GM21528 (cell line): Measurements from ENCODE around the gene ADAM17.
A peak's percentile ranks its signal among the peaks of the same experiment; 100 is the strongest.
"Not testable (repeated sequence)": the region's sequence is repeated elsewhere in the genome, so short reads cannot be mapped to it uniquely, and the experiment has no call there.

Experiments used
- ATAC-seq: cut with Tn5 transposase; IDR thresholded peaks from one replicate; pipeline ENCODE4 v1.9.1; 2021; ENCODE audit warnings: mild to moderate bottlenecking, moderate library complexity; ENCODE audit not compliant: unreplicated experiment, low FRiP score

ADAM17 gene

DNA sequence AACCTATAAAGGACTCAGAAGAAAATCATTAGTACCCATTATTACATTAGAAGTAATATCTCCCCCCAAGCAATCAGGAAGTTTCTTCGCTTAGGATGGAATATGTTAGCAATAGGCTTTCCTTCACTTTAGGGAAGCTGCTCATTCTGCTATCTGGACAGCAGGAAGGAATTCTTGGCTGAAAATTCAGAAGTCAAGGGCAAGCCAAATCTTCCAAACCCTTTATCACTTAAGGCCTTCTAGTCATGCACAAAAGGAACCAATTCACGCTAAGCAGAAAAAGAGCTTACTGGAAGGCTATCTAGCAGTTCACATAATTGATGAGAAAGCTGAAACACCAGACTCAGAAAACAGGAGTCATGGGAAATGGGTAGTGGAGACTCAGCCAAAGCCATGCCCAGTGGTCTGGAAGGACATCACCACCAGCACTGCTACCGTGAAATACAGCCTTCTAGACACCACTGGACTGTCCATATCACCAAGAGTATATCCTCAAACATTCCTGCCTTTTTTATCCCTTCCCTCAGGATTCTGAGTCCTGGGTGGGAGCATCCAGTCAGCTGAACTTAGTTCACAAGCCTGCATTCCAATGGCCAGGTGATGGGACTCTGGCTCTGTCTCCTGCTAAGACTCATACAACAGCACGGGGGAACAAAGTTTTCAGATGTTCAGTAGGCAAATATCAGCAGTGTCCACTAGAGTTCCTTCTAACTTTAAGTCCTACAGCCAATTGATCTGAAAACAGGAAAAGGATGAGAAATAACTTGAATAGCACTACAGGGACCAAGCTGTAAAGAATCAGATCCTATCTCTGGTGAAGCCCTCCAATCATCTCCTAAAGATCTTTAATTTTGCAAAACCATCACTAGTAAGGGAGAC, 14.8 kb upstream of the ADAM17 start:
- ATAC-seq, result no peak

DNA sequence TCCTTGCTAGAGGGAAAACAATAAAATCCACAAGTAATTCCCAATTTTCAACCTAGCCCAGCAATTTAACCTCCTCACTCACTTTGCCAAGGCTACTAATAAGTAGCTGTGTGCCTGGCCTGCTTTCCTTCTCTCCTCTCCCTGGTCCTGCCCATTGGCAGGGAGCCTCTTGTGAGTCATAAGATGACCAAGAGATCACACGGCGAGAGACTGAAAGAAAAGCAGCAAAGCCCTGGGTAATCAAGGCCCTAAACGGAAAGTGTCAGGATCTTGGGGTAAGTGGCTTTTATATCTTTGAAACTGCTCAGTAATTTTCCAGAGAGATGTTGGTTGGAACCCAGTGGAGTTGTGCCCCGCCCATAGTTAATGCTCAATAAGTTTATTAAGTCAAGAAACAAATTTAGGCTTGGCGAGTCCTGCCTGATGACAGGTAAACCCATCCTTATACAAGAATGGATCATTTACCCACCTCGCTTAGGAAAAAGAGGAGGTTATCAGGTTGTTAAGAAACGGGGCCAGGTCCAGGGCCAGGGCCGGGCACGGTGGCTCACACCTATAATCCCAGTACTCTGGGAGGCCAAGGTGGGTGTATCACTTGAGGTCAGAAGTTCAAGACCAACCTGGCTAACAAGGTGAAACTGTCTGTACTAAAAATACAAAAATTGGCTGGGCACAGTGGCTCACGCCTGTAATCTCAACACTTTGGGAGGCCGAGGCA, 10.0 kb upstream of the ADAM17 start:
- no peak for ATAC-seq

DNA sequence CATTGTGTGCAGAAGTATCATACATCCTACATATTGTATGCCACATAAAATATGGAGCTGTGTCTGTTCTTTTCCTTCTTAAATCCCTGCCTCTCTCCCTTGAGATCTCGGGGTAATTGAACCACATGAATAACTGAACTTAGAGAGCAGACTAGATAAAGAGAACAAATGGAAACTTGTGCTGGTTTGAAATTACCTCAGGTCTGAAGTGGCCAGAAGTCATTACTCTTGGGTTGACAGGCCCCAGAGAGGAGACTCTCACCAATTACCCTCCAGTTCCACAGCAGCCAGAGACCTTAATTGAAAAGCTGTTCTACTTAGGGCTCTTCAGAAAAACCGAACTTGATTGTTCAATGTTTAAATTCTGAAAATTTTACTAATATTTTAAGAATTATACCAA, 5.0 kb upstream of the ADAM17 start:
- no peak for ATAC-seq

DNA sequence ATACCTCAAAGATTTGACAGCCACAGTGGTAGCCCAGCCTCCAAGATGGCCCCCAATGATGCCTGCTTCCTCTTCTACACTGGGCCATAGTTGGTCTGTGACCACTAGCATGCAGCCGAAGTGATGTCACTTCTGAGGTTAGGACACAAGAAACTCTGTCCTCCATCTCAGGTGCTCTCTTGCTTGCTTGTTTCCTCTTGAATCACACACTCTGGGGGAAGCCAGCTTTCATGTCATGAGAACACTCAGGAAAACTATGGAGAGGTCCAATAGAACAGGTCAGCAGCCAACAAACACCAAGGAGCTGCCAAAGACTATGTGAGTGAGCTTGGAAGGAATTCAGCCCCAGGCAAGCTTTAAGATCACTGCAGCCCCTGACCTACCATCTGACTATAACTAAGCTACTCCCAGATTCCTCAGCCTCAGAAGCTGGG, 3.3 kb upstream of the ADAM17 start:
- ATAC-seq, result no peak

DNA sequence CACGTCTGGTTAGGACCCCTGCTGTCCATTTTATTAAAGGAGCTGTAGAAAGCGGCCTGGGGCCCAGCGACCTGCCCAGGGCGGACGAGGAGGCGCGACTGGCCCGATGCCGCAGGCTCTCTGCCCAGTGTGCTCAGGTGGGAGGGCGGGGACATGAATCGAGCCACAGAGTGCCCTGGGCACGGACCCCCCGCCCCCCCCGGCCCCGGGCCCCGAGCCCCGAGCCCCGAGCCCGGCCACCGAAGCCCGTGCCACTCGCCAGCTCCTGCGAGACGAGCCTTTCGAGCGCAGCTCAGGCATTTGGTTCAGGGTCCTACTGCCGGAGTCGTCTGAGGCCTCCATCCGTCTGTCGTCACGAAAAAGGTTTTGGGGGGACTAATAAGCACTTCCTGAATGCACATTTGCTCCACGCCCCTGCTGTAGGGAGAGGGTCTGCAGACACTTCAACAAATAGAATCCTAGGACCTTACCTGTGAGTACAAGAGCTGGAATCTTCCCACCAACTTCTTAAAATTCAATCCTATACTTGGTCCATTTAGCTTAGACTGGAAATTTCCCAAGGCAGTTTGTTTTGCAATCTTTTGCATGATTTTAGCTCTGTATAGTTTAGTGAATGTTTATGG, 602 bp upstream of the ADAM17 start:
- peak; percentile 30 for ATAC-seq

DNA sequence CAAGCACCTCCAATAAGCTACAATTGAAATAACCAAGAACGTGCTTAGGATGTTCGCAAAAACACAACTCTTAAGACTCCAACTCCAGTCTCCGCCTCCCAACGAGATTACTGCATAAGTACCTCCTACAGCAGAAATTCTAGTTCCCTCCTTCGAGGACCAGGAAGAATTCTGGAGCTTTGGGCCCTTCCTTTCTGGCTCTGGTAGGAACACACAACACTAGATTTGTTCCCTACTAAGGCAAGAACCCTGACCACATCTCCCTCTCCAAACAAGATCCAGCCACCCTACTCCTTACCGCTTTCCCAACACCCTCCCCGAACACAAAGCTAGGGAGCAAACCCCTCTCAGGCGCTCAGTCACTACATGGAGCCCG, 721 bp downstream of the ADAM17 start:
- no peak for ATAC-seq

DNA sequence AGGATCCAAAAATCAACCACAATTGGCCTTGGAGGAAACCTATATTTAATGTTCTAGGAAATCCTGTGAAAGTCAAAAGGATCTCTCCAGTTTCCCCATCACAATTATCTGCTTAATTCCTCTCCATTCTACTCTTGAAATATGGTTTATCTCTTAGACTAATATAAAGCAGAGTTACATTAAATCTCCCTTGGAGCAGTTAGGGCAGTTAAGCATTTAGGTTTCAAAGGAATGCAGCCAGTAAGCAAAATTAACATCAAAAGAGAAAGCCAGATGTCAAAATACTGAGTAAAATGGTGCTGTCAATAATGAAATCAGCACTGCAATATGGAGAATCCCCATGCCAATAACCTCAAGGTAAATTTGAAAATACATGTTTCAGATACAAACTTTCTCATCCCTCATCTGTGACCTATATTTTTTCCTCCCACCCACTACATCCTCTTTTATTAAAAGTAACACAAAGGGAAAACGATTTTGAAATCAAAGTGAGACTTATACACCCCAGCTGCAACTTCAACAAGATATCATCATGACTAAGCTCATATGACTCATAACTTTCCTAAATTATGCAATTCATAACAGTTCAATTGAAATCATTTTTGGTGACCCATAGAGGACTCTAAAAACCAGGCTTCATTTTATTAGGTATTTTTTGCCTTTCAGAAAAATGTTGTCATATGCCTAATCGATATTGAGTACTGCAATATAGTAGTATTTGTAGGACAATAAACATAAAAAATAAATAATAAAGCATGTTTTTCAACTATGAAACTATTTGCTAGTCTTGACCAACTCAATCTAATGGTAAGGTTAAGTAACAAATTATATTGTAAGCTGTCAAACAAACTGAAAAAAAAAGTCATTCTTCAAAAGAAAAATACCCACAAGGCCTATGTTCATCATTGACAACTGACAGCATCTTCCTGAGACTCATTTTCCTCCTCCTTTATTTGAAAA, 3.1 kb downstream of the ADAM17 start:
- no peak for ATAC-seq

DNA sequence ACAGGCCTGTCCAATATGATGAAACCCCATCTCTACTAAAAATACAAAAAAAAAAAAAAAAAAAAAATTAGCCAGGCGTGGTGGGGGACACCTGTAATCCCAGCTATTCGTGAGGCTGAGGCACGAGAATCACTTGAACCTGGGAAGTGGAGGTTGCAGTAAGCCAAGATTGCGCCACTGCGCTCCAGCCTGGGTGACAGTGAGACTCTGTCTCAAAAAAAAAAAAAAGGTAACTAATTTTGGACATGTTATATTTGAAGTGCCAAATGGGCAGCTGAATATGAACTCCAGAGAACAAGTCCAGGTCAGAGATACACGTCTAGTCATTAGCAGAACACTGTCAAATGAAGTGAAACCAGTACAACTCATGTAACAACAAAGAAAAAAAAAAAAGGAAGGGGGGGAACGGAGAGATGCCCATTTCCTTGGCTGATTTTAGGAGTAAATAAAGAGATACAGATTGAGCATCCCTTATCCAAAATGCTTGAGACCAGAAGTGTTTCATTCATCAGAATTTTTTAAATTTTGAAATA, 4.7 kb downstream of the ADAM17 start:
- ATAC-seq, result not testable (repeated sequence)

DNA sequence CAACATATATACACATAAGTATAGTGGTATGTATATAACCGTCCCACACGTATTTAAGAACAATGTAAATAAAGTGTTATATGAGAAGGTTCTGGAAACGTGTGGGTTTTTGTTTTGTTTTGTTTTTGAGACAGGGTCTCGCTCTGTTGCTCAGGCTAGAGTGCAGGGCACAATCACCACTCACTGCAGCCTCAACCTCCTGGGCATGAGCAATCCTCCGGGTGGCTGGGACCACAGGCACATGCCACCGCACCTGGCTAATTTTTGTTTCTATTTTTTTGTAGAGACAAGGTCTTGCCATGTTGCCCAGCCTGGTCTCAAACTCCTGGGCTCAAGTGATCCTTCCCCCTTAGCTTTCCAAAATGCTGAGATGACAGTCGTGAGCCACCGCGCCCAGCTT, 6.2 kb downstream of the ADAM17 start:
- no peak for ATAC-seq

DNA sequence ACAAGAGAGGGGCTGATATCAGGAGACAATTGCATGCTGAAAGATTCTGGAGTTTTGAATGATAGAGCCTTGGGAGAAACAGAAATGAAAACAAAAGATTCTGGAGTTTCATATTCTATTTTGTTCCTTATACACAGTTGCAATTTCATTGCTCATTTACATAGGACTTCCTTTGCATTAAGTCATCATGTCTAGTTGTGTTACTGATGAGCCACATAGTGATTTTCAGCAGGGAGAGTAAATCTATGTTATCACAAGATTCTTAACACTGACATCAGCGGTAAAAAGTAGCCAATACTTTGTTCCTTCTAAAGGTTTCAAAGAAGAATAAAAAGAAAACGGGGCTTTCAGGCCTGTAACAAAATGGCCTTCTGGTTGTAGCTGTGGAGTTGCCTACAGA, 7.1 kb downstream of the ADAM17 start:
- peak; percentile 62 for ATAC-seq

DNA sequence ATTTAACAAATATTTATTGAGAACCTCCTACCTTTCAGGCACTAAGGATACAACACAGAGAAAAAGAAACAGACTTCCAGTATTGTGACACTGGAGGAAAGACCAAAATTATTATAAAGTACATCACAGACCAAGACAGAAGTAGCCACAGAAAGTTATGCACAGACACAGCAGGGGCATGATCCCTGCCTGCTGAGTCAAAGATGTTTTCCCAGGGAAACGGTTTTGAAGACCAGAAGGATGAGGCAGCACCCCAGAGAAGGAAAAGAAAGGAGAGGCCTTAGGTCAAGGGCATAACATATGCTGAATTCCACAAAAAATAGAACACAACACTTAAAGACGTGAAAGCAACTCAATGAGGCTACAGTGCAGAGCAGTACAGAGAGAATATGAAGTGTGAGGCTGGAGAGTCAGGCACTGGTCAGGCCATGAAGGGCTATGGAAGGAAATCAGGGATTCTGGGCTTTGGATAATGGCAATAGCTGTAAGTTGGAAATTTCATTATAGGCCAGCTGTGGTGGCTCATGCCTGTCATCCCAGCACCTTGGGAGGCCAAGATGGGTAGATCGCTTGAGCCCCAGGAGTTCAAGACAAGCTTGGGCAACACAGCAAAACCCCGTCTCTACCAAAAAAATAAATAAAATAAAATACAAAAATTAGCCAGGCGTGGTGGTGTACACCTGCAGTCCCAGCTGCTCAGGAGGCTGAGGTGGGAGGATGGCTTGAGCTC, 8.2 kb downstream of the ADAM17 start:
- no peak for ATAC-seq

DNA sequence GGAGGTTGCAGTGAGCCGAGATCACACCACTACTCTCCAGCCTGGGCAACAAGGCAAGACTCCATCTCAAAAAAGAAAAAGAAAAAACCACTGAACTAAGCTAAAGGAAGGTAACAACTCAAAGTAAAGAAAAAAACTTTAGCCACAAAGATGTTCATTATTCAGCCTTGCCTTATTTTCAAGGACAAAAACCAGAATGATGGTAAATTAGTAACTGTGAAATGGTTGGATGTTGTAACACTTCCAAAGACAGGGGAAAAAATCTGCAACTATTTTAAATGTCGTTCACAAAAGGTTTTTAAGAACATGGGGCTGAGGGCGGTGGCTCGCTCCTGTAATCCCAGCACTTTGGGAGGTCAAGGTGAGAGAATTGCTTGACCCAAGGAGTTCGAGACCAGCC, 10.1 kb downstream of the ADAM17 start:
- no peak for ATAC-seq

DNA sequence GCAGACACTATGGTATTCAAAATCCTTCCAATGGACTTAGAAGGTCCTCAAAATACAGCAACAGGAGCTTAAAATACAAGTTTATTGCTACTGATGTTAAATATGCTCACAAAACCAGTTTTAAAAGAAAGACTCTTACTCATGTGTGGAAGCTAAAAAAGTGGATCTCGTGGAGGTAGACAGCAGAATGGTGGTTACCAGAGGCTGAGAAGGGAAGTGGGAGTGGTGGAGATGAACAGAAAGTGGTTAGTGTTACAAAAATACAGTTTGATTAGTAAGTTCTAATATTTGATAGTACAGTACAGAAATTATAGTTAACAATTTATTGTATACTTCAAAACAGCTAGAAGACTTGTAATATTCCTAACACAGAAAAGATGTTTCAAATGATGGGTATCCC, 12.1 kb downstream of the ADAM17 start:
- no peak for ATAC-seq

DNA sequence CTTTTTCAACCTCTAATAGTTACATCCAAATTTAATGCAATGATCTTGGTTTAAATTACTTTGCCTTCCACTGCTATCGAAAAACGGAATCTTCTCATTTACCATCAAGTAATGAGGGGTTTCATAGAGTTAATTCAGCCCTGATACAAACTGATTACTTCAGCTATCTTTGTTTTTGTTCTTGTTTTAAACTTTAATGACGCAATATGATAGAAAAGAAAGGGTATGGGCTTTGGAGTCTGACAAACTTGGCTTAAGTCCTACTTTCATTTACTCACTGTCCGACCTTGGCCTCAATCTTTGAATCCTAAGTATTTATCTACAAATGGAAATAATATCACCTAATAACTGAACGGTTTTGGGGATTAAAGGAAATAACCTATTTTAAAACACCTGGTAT, 16.1 kb downstream of the ADAM17 start:
- no peak for ATAC-seq

DNA sequence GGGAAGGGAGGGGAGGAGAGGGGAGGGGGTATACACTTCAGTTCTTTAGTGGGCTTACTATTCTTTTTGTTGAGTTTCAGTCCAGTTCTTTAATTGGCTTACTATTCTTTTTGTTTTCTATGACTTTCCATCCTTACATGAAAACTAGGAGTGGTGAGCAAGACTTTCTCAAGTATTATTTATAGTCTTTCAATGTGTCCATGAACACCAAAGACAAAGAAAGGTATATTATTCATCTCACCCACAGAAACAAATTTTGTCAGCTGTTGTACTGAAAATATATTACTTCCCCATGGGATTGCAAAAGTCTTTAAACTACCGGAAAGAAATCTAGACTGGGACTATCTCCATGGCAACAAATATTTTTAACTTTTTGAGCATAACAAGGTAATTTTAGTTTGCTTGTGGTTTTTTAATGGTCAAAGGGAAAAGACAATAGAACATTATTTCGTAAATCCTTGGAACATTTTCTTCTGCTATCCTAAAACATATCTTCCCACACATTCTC, 17.6 kb downstream of the ADAM17 start:
- no peak for ATAC-seq

DNA sequence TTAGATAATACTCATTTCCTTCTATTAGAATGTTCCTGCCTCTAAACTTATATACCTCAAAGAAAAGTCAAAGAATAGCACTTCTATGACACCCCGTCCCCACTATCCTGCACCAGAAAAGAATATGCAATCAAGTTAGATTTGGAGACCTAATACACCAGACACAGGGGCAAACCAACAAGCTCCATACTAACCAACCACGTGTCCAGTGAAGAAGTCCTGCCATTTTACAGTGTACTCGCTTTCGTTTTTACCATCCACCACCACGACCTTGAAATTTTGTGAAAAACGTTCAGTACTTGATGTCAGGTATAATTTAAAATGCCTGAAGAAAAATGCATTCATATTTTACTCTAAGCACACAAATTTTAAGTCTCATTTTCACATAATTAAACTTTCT, 19.1 kb downstream of the ADAM17 start:
- ATAC-seq, result no peak

DNA sequence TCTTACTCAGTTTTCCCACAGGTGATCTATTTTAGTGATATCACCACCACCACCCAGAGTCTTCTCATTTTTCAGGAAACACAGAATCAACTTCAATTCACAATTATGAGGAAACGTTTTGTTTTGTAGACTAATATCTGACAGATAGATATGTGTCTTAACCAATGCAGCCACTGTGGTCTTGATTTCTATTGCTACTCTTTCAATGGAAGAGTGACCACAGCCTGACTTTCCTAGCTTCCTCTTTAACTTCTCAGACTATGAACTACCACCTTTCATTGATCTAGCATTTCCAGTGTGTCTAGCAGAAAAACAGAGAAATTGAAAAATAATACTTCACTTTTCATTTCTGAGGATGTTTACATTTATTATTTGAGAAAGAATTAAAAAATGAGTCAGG, 20.5 kb downstream of the ADAM17 start:
- ATAC-seq, result no peak

DNA sequence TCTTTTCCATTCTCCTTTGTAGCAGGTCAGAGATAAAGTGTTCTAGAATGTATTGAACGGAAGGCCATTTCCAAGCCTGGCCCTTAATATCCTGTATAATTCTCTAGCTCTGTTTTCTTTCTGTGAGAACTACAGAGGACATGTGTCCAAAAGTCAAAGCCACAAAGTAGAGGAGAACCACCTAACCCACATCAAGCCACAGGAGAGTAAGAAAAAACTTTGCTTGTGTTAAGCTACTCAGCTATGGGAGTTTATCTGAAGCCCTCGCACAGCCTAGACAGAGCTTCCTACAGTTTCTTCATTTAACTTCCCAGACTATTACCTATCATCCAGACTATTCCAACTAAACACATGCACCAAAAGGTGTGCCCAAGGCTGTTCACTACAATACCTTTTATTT, 22.0 kb downstream of the ADAM17 start:
- no peak for ATAC-seq

DNA sequence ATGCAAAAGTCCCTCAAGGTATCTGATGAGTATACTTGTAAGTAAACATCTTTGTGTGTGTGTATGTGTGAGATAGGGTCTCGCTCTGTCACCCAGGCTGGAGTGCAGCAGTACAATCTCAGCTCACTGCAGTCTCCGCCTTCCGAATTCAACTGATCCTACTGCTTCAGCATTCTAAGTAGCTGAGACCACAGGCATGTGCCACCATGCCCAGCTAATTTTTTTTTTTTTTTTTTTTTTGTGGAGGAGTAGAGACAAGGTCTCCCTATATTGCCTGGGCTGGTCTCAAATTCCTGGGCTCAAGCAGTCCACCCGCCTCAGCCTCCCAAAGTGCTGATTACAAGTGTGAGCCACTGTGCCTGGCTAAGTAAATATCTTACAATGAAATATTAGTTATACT, 23.2 kb downstream of the ADAM17 start:
- ATAC-seq, result no peak
